ENCODE measurements around the gene ASCC3. TPM values are rescaled to one million over a fixed set of nuclear protein-coding genes. Genes with fewer than 3 reads are reported as not detected.

Gene ASCC3
- total RNA-seq, 2 donors from 2014 or later: 35.7 to 56.2 TPM

GRCh38 chr6:100549406-100550167 lies 331.5 kb downstream of the ASCC3 start:
- no peak for TF ChIP-seq CTCF (IDR thresholded peaks at IDR 0.05)
- Histone ChIP-seq H3K4me3 (no peak overlapping the region), H3K36me3 (no peaks in the 10 kb centered on the region), H3K9me3 (no peaks in the 10 kb centered on the region), H3K27ac (no peak overlapping the region), H3K4me1 (ENCODE audit: control insufficient read depth in 1 of 2, low read depth in 2 of 2) (peaks cover 0 to 4% of the 10 kb centered on the region in 2 donors), H3K27me3 (replicated peaks; ENCODE audit: insufficient read depth) (no peaks in the 10 kb centered on the region)
- ATAC-seq (ENCODE audit: insufficient number of reproducible peaks, low FRiP score, low read depth) (no peak), DNase-seq (ENCODE audit: low spot score) (no peak)

- H3K36me3 ChIP-seq: no peaks in the 10 kb centered on the region
- H3K27ac ChIP-seq: no peak overlapping the region
- DNase-seq (ENCODE audit: low spot score) (no peak), ATAC-seq (ENCODE audit: insufficient number of reproducible peaks, low FRiP score, low read depth) (no peak)
- no peaks in the 10 kb centered on the region for H3K27me3 ChIP-seq (replicated peaks; ENCODE audit: insufficient read depth)
- H3K4me3 ChIP-seq: no peak overlapping the region
- no peaks in the 10 kb centered on the region for H3K9me3 ChIP-seq
- no peak for TF ChIP-seq CTCF (IDR thresholded peaks at IDR 0.05)
- peaks cover 6 to 16% of the 10 kb centered on the region in 2 donors for H3K4me1 ChIP-seq (ENCODE audit: control insufficient read depth in 1 of 2, low read depth in 2 of 2)
Measured at GRCh38 chr6:100538086-100538485, 343.0 kb downstream of the ASCC3 start.

- H3K36me3 ChIP-seq: peaks cover 4% of the 10 kb centered on the region
- H3K4me3 ChIP-seq: no peak overlapping the region
- no peaks in the 10 kb centered on the region for H3K27me3 ChIP-seq (replicated peaks; ENCODE audit: insufficient read depth)
- no peak for TF ChIP-seq CTCF (IDR thresholded peaks at IDR 0.05)
- DNase-seq (ENCODE audit: low spot score) (no peak), ATAC-seq (ENCODE audit: insufficient number of reproducible peaks, low FRiP score, low read depth) (no peak)
- H3K9me3 ChIP-seq: no peaks in the 10 kb centered on the region
- no peak overlapping the region for H3K27ac ChIP-seq
- H3K4me1 ChIP-seq (ENCODE audit: control insufficient read depth in 1 of 2, low read depth in 2 of 2): no peaks in the 10 kb centered on the region
Measured at GRCh38 chr6:100518588-100518987, 362.5 kb downstream of the ASCC3 start.

- H3K36me3 ChIP-seq: peaks cover 4% of the 10 kb centered on the region
- no peaks in the 10 kb centered on the region for H3K27me3 ChIP-seq (replicated peaks; ENCODE audit: insufficient read depth)
- no peaks in the 10 kb centered on the region for H3K9me3 ChIP-seq
- no peak overlapping the region for H3K4me3 ChIP-seq
- no peak overlapping the region for H3K27ac ChIP-seq
- TF ChIP-seq CTCF (IDR thresholded peaks at IDR 0.05): no peak
- ATAC-seq (ENCODE audit: insufficient number of reproducible peaks, low FRiP score, low read depth): no peak
- H3K4me1 ChIP-seq (ENCODE audit: control insufficient read depth in 1 of 2, low read depth in 2 of 2): no peaks in the 10 kb centered on the region
- DNase-seq (ENCODE audit: low spot score): no peak
Measured at GRCh38 chr6:100517633-100518032, 363.5 kb downstream of the ASCC3 start.

- H3K36me3 ChIP-seq: peaks cover 4% of the 10 kb centered on the region
- no peaks in the 10 kb centered on the region for H3K27me3 ChIP-seq (replicated peaks; ENCODE audit: insufficient read depth)
- no peaks in the 10 kb centered on the region for H3K9me3 ChIP-seq
- TF ChIP-seq CTCF (IDR thresholded peaks at IDR 0.05): no peak
- no peaks in the 10 kb centered on the region for H3K4me1 ChIP-seq (ENCODE audit: control insufficient read depth in 1 of 2, low read depth in 2 of 2)
- no peak overlapping the region for H3K27ac ChIP-seq
- no peak for ATAC-seq (ENCODE audit: insufficient number of reproducible peaks, low FRiP score, low read depth)
- no peak overlapping the region for H3K4me3 ChIP-seq
- DNase-seq (ENCODE audit: low spot score): no peak
Measured at GRCh38 chr6:100517106-100517505, 364.0 kb downstream of the ASCC3 start.

All from thoracic aorta (tissue), 2 donors.